GM12874 (cell line): ENCODE data around the gene GLOD5.

ENCODE experiments used
- CTCF ChIP-seq: IDR thresholded peaks from 2 replicates; pipeline ENCODE4 v1.5.1; 2011; ENCODE audit warnings: low read depth, mild to moderate bottlenecking, control low read depth, low read length, moderate library complexity; ENCODE audit not compliant: insufficient read depth

Gene GLOD5

GRCh38 chrX:48802905-48803200, 41.3 kb downstream of the GLOD5 start:
- TF ChIP-seq CTCF = no peak

GRCh38 chrX:48806081-48806480, 44.5 kb downstream of the GLOD5 start:
- no peak for TF ChIP-seq CTCF

- no peak for TF ChIP-seq CTCF
Observed at GRCh38 chrX:48813644-48814043, 52.1 kb downstream of the GLOD5 start.

- no peak for TF ChIP-seq CTCF
Observed at GRCh38 chrX:48814722-48815121, 53.2 kb downstream of the GLOD5 start.

GRCh38 chrX:48815266-48815665, 53.7 kb downstream of the GLOD5 start:
- no peak for TF ChIP-seq CTCF

- no peak for TF ChIP-seq CTCF
Observed at GRCh38 chrX:48816014-48816810, 54.7 kb downstream of the GLOD5 start.

- TF ChIP-seq CTCF = no peak
Observed at GRCh38 chrX:48818098-48818497, 56.6 kb downstream of the GLOD5 start.
